ENCODE results near the gene LANCL1. TPM values are rescaled to one million over a fixed set of nuclear protein-coding genes. Genes with fewer than 3 reads are reported as not detected.
"Not testable (repeated sequence)": the region's sequence is repeated elsewhere in the genome, so short reads cannot be mapped to it uniquely, and the experiment has no call there.

The LANCL1 gene
- total and polyA plus RNA-seq, 10 donors: 10.9 to 42.1 (median 34.2) TPM

DNA sequence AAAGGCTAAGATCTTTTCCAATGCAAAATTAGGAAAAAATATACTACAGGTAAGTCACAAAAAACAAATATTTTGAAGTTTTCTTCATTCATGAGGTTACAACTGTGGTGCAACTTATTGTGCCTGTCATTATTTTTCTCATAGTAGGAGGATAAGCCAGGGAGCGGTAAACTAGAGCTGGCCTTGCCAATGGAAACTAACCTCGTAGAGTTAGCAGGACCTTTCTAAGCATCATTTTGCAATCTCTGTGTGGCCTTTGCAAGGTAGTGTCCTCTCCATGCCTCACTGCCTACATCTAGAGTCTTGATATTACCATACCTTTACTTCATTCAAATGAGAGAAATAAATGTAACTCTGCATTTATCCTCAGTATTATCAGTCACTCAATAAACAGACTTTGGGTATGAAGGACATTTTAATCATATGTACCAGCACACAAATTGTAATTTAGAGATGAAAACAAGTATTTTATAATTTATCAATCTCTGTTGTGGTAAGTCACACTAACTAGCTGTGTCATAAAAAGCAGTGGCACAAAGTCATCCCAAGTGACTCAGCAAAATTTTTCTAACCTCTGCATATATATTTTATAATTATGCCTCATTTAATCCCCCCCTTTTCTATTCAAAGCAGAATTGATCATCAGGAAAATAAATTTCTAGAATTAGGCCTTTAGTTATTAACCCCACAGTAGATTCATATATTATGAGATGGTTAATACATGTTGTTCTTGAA lies 47.0 kb downstream of the LANCL1 start:
- WGBS, 5 donors: 91 to 100% (median 98%) methylated on average over 2 of the region's 2 CpGs
- H3K4me1 ChIP-seq: no peaks in the 10 kb centered on the region
- no peak for DNase-seq
- TF ChIP-seq, protein P1, sequence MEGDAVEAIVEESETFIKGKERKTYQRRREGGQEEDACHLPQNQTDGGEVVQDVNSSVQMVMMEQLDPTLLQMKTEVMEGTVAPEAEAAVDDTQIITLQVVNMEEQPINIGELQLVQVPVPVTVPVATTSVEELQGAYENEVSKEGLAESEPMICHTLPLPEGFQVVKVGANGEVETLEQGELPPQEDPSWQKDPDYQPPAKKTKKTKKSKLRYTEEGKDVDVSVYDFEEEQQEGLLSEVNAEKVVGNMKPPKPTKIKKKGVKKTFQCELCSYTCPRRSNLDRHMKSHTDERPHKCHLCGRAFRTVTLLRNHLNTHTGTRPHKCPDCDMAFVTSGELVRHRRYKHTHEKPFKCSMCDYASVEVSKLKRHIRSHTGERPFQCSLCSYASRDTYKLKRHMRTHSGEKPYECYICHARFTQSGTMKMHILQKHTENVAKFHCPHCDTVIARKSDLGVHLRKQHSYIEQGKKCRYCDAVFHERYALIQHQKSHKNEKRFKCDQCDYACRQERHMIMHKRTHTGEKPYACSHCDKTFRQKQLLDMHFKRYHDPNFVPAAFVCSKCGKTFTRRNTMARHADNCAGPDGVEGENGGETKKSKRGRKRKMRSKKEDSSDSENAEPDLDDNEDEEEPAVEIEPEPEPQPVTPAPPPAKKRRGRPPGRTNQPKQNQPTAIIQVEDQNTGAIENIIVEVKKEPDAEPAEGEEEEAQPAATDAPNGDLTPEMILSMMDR (IDR thresholded peaks at IDR 0.05 in 8 of 11, conservative IDR thresholded peaks at IDR 0.05 in 3 of 11): no peak
- TF ChIP-seq POLR2AphosphoS5 (IDR thresholded peaks at IDR 0.05) (no peak), POLR2A (IDR thresholded peaks at IDR 0.05) (no peak)
- no peaks in the 10 kb centered on the region for H3K27me3 ChIP-seq (replicated peaks in 1 of 7)
- H3K36me3 ChIP-seq: peaks cover 0 to 79% (median 39%) of the 10 kb centered on the region in 6 donors
- H3K9me3 ChIP-seq: peaks cover 5 to 58% (median 49%) of the 10 kb centered on the region in 8 donors
- no peak overlapping the region for H3K27ac ChIP-seq
- no peak overlapping the region for H3K4me3 ChIP-seq
- intact Hi-C loops (cut with DNase I; ENCODE audit: low total_unique reads): no loop called here

DNA sequence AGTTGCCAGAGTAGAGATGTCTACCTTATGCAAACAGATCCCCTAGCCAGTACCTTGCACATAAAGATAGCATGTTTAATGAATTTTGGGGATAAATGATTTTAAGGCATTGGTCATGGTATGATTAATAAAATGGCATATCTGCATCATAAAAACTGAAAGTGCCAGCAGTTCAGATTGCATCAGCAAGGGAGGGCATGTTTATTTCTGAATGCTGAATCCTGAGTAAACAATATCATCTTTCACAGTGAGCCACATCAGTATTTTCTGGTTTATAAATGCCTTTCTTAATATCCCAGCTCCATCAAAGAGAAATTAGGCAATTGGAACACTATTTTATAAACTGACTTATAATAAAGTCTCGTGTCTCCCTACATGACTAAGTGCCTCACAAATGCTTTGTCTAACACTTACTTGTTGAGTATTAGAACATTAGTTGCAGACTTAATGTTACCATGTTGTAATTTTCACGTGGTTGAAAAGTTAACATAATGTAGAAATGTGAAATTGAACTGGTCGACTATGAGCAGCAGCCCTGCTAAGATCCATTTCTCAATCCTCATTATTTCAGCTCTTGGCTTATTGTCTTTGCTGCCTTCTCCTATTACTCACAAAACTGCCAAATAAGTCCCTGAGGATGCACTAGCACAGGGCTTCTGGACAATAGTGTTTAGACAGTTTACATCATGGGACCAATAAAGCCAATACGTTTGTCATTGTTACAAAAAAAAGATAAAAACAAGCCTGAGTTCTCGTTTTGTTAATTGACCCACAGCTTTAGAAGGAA lies 48.0 kb downstream of the LANCL1 start:
- no peak overlapping the region for H3K27ac ChIP-seq
- TF ChIP-seq POLR2A (IDR thresholded peaks at IDR 0.05): no peak
- TF ChIP-seq POLR2AphosphoS5 (IDR thresholded peaks at IDR 0.05): no peak
- TF ChIP-seq, protein P1 (IDR thresholded peaks at IDR 0.05 in 8 of 11, conservative IDR thresholded peaks at IDR 0.05 in 3 of 11): no peak
- peaks cover 0 to 69% (median 29%) of the 10 kb centered on the region in 6 donors for H3K36me3 ChIP-seq
- H3K9me3 ChIP-seq: peaks cover 5 to 68% (median 58%) of the 10 kb centered on the region in 8 donors
- H3K4me3 ChIP-seq: no peak overlapping the region
- DNase-seq: no peak
- H3K27me3 ChIP-seq (replicated peaks in 1 of 7): no peaks in the 10 kb centered on the region
- H3K4me1 ChIP-seq: no peaks in the 10 kb centered on the region
- intact Hi-C loops (cut with DNase I; ENCODE audit: low total_unique reads): no loop called here
- WGBS, 5 donors: 80 to 86% (median 84%) methylated on average over 5 of the region's 5 CpGs

DNA sequence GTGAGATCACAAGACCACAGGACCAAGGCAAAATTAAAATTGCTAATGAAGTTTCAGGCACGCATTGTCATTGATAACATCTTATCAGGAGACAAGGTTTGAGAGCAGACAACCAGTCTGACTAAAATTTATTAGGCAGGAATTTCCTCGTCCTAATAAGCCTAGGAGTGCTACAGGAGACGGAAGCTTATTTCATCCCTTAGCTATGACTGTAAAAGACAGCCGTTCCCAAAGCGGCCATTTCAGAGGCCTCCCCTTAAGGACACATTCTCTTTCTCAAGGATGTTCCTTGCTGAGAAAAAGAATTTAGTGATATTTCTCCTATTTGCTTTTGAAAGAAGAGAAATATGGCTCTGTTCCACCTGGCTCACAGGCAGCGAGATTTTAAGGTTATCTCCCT lies 49.2 kb downstream of the LANCL1 start:
- intact Hi-C loops (cut with DNase I; ENCODE audit: low total_unique reads); DNase-seq; H3K27ac ChIP-seq; H3K27me3 ChIP-seq (replicated peaks in 1 of 7); H3K4me1 ChIP-seq; H3K4me3 ChIP-seq: not testable (repeated sequence)
- H3K36me3 ChIP-seq: peaks cover 0 to 56% (median 20%) of the 10 kb centered on the region in 6 donors
- 96 to 99% (median 97%) methylated on average over 6 of the region's 6 CpGs for WGBS, 5 donors
- peaks cover 5 to 72% (median 62%) of the 10 kb centered on the region in 8 donors for H3K9me3 ChIP-seq

DNA sequence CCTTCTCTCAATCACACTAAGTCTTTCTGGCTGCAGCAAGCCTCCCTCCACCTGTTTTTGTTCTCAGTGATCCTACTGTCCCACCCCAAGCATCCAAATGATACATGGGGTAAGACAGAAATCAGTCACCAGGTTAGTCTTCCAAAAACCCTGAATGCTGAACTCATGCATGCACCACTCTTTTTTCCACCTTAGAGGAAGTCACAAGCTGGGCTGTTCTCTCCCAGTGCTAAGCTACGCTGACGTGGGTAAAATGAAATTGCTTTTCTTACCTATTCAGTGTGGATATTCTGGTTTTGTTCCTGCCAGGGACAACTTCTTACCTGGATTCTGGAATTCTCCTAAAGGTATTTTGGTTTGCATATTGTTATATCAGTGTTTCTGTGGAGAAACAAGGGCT lies 54.2 kb downstream of the LANCL1 start:
- Histone ChIP-seq H3K27me3 (replicated peaks in 1 of 7) (no peaks in the 10 kb centered on the region), H3K9me3 (peaks cover 5 to 42% (median 40%) of the 10 kb centered on the region in 8 donors), H3K4me3 (no peak overlapping the region), H3K27ac (no peak overlapping the region), H3K36me3 (peaks cover 0 to 7% (median 0%) of the 10 kb centered on the region in 6 donors), H3K4me1 (no peaks in the 10 kb centered on the region)
- 34 to 45% (median 39%) methylated on average over 2 of the region's 2 CpGs for WGBS, 5 donors
- DNase-seq: no peak
- TF ChIP-seq, protein P1 (IDR thresholded peaks at IDR 0.05 in 8 of 11, conservative IDR thresholded peaks at IDR 0.05 in 3 of 11): no peak
- TF ChIP-seq POLR2AphosphoS5 (IDR thresholded peaks at IDR 0.05) (no peak), POLR2A (IDR thresholded peaks at IDR 0.05) (no peak)
- intact Hi-C loops (cut with DNase I; ENCODE audit: low total_unique reads): no loop called here
